HepG2 (cell line): ENCODE data around the gene C21orf58. TPM values are rescaled to one million over a fixed set of nuclear protein-coding genes. Genes with fewer than 3 reads are reported as not detected.

Source experiments
- ATAC-seq: fragments of 200-7000 bp; cut with Tn5 transposase; 3 replicates; pipeline ENCODE4 v1.9.1; 2020; ENCODE audit warnings: mild to moderate bottlenecking, moderate library complexity
- BruUV-seq: library from RNA; stranded (reverse); fragments of 400-500 nt; replicated peaks from 2 replicates; lab custom pipeline; 2021; lab: Mats Ljungman, UMichigan
- CTCF ChIA-PET: fragments of 300-600 bp; formaldehyde crosslinking; extraction: SDS; loops from one replicate; lab custom pipeline; 2021; ENCODE audit warnings: low total read pairs, inconsistent platforms, low intra/inter-chr PET ratio; lab: Yijun Ruan, JAX
- POLR2A ChIA-PET: fragments of 350-600 bp; sonication (Branson Sonifier 250); formaldehyde crosslinking; loops from one replicate; lab custom pipeline; 2020; ENCODE audit warnings: antibody characterized with exemption, inconsistent platforms; lab: Yijun Ruan, JAX
- DNase-seq: peaks from one replicate; pipeline ENCODE4 v3.0.0-alpha.2; 2015; ENCODE audit warnings: low spot score
- FAIRE-seq: peaks from 3 replicates; lab custom pipeline; 2011; peaks lifted over from hg19 to GRCh38; lab: Jason Lieb, UNC
- H2AFZ ChIP-seq: one replicate; pipeline ENCODE4 v1.6.1; 2011; ENCODE audit warnings: low read length, inconsistent platforms
- H3K27ac ChIP-seq: fragments of 300-600 bp; 3 replicates; pipeline ENCODE4 v1.8.0; 2011; ENCODE audit warnings: mixed run types, mild to moderate bottlenecking, mixed read lengths, low read length, inconsistent platforms; ENCODE audit not compliant: insufficient read depth; ENCODE audit errors: extremely low read length
- H3K27me3 ChIP-seq, 2 experiments: fragments of 200-600 bp in 1 of 2; 2 replicates in 1 of 2; 3 replicates in 1 of 2; pipeline versions ENCODE4 v1.6.0 to v1.8.0; 2011; ENCODE audit warnings: low read length in 2 of 2, mild to moderate bottlenecking in 2 of 2, moderate library complexity in 2 of 2, inconsistent platforms in 1 of 2; ENCODE audit not compliant: insufficient read depth in 2 of 2, control insufficient read depth in 1 of 2
- H3K36me3 ChIP-seq, 2 experiments: fragments of 200-600 bp in 1 of 2; replicated peaks in 1 of 2; 2 replicates in 1 of 2; 3 replicates in 1 of 2; pipeline versions ENCODE4 v1.5.1 to v1.8.0; 2011; ENCODE audit warnings: low read length in 2 of 2, inconsistent platforms in 1 of 2; ENCODE audit not compliant: insufficient read depth in 2 of 2, control insufficient read depth in 1 of 2
- H3K4me1 ChIP-seq: 2 replicates; pipeline ENCODE4 v1.5.1; 2012; ENCODE audit warnings: low read length, inconsistent platforms; ENCODE audit not compliant: insufficient read depth
- H3K4me2 ChIP-seq: 2 replicates; pipeline ENCODE4 v1.6.0; 2011; ENCODE audit warnings: low read depth, low read length, inconsistent platforms
- H3K4me3 ChIP-seq, 3 experiments: fragments of 200-600 bp in 1 of 3; sonication (generic), shearing (Covaris generic) in 1 of 3; replicated peaks in 1 of 3; 2 replicates each; pipeline ENCODE4 v1.5.1; 2011 to 2016; ENCODE audit warnings: low read length in 3 of 3, inconsistent platforms in 2 of 3, low read depth in 2 of 3, mild to moderate bottlenecking in 2 of 3, control low read depth in 1 of 3, mixed read lengths in 1 of 3; ENCODE audit not compliant: insufficient read depth in 1 of 3
- H3K79me2 ChIP-seq: one replicate; pipeline ENCODE4 v1.6.1; 2011; ENCODE audit warnings: low read length, inconsistent platforms; ENCODE audit not compliant: insufficient read depth
- H3K9ac ChIP-seq: 2 replicates; pipeline ENCODE4 v1.6.0; 2011; ENCODE audit warnings: mild to moderate bottlenecking, low read depth, low read length, inconsistent platforms; ENCODE audit not compliant: insufficient read depth
- H3K9me3 ChIP-seq: 2 replicates; pipeline ENCODE4 v1.5.1; 2012; ENCODE audit warnings: mild to moderate bottlenecking, low read length
- H4K20me1 ChIP-seq: 2 replicates; pipeline ENCODE4 v1.6.0; 2011; ENCODE audit warnings: inconsistent platforms, mild to moderate bottlenecking, low read length, moderate library complexity; ENCODE audit not compliant: insufficient read depth
- HDAC1 ChIP-seq: sonication (generic); formaldehyde crosslinking; IDR thresholded peaks from 2 replicates; pipeline ENCODE4 v1.5.1; 2020; ENCODE audit warnings: mild to moderate bottlenecking, missing genetic modification reagents
- HOXA7 ChIP-seq: sonication (generic); formaldehyde crosslinking; IDR thresholded peaks from 2 replicates; pipeline ENCODE4 v1.8.1; 2022; ENCODE audit warnings: mild to moderate bottlenecking, missing genetic modification reagents, moderate library complexity
- MATR3 ChIP-seq: sonication (generic); formaldehyde crosslinking; IDR thresholded peaks from 2 replicates; pipeline ENCODE4 v1.4.0; 2020; ENCODE audit warnings: missing genetic modification reagents
- PBX3 ChIP-seq: sonication (generic); formaldehyde crosslinking; IDR thresholded peaks from 2 replicates; pipeline ENCODE4 v1.8.1; 2023; ENCODE audit warnings: missing genetic modification reagents, inconsistent platforms, borderline replicate concordance
- SNAPC4 ChIP-seq: sonication (generic); formaldehyde crosslinking; IDR thresholded peaks from 2 replicates; pipeline ENCODE4 v1.4.0; 2020; ENCODE audit warnings: mild to moderate bottlenecking, missing genetic modification reagents
- ZBTB37 ChIP-seq: sonication (generic); formaldehyde crosslinking; IDR thresholded peaks from 2 replicates; pipeline ENCODE4 v1.4.0; 2020; ENCODE audit warnings: mild to moderate bottlenecking, missing genetic modification reagents
- ZNF687 ChIP-seq: sonication (generic); formaldehyde crosslinking; IDR thresholded peaks from 2 replicates; pipeline ENCODE4 v1.5.1; 2020; ENCODE audit warnings: mild to moderate bottlenecking, missing genetic modification reagents, moderate library complexity
- WGBS: methylation state at CpG from one replicate; pipeline ENCODE4 v1.1.6; 2017; ENCODE audit warnings: low lambda C conversion rate; 5-methylcytosine and 5-hydroxymethylcytosine counted together
- in situ Hi-C: cut with HindIII; loops from 2 replicates; pipeline ENCODE4 v1.10.0; 2017; ENCODE audit warnings: low pct_unique_long_range_greater_than_20kb; ENCODE audit not compliant: extremely low pct_ligation_motif_present
- intact Hi-C: fragments of 100-400 bp; cut with micrococcal nuclease; formaldehyde crosslinking; loops from one replicate; pipeline ENCODE4 v1.10.0; 2022; ENCODE audit not compliant: unreplicated experiment
- polyA plus RNA-seq, 8 experiments: library from polyadenylated mRNA; depleted of rRNA in 3 of 8; stranded (reverse) in 7 of 8; unstranded in 1 of 8; fragments of >200 nt; fragmentation: Illumina TruSeq in 4 of 8; extraction: Trizol in 4 of 8; gene quantifications; 2 replicates each; pipeline versions ENCODE4 v1.2.1 to v1.2.3, GENCODE V29; 2011 to 2016; ENCODE audit warnings: low read depth in 4 of 8, missing spikeins in 1 of 8, mixed read lengths in 1 of 8; ENCODE audit not compliant: insufficient read depth in 1 of 8
- total RNA-seq, 5 experiments: library from RNA; depleted of rRNA; stranded (reverse); fragments of >200 nt; fragmentation: Illumina TruSeq; extraction: Trizol; gene quantifications; 2 replicates each; pipeline ENCODE4 v1.2.3, GENCODE V29; 2016; ENCODE audit warnings: low read depth in 1 of 5

The C21orf58 gene
- total and polyA plus RNA-seq, 2 of the 13 experiments (the other 11 are each of a cell fraction or from before 2014, with no cell fraction given): 3.5 to 6.8 TPM

GRCh38 chr21:46323227-46323709 lies 402 bp downstream of the C21orf58 start:
- peaks cover 49% of the 10 kb centered on the region for H3K4me1 ChIP-seq
- in situ Hi-C loops (loop anchor here (5.0 kb wide), 1 partner anchor 36 kb away; the partner anchor contains the start of genes MCM3AP and YBEY), intact Hi-C loops (loop anchor here (5.0 kb wide), 1 partner anchor 176 kb away; no protein-coding TSS in a partner anchor)
- no peak for FAIRE-seq
- no peak for ATAC-seq
- BruUV-seq: no TSS peak
- ChIA-PET CTCF (no interaction called here), POLR2A (interaction anchor here (0.8 to 1.6 kb wide), 2 partner anchors 27 to 312 kb away, joined by 3 to 5 read pairs; partner anchors contain the start of gene PRMT2)
- no peaks in the 10 kb centered on the region; a peak in 1 of 5 replicates for H3K27me3 ChIP-seq
- peaks cover 2 to 8% of the 10 kb centered on the region in 2 experiments; a peak in 2 of 5 replicates for H3K36me3 ChIP-seq
- no peak overlapping the region for H2AFZ ChIP-seq
- no peaks in the 10 kb centered on the region for H4K20me1 ChIP-seq
- H3K27ac ChIP-seq: peak overlapping the region; percentile 83
- H3K4me3 ChIP-seq: peak overlapping the region; percentile 85 to 97 (median 95)
- no peaks in the 10 kb centered on the region for H3K9me3 ChIP-seq
- peaks cover 43% of the 10 kb centered on the region for H3K79me2 ChIP-seq
- no peak for DNase-seq
- under 1% methylated on average over 21 of the region's 34 CpGs for WGBS
- H3K4me2 ChIP-seq: peak overlapping the region; percentile 92
- peak overlapping the region; percentile 91 for H3K9ac ChIP-seq
- no peak for TF ChIP-seq MATR3
- no peak for TF ChIP-seq ZBTB37 (CRISPR knock-in tag)
- no peak for TF ChIP-seq HOXA7 (CRISPR knock-in tag)
- no peak for TF ChIP-seq ZNF687 (CRISPR knock-in tag)
- 0 out of 2 replicates have a peak, but pooled peaks have one; percentile 1 for TF ChIP-seq SNAPC4 (CRISPR knock-in tag)
- no peak for TF ChIP-seq HDAC1 (CRISPR knock-in tag)
- 0 out of 2 replicates have a peak, but pooled peaks have one; percentile 10 for TF ChIP-seq PBX3
